ENCODE measurements around the gene HCRT.

HCRT gene, protein sequence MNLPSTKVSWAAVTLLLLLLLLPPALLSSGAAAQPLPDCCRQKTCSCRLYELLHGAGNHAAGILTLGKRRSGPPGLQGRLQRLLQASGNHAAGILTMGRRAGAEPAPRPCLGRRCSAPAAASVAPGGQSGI

DNA sequence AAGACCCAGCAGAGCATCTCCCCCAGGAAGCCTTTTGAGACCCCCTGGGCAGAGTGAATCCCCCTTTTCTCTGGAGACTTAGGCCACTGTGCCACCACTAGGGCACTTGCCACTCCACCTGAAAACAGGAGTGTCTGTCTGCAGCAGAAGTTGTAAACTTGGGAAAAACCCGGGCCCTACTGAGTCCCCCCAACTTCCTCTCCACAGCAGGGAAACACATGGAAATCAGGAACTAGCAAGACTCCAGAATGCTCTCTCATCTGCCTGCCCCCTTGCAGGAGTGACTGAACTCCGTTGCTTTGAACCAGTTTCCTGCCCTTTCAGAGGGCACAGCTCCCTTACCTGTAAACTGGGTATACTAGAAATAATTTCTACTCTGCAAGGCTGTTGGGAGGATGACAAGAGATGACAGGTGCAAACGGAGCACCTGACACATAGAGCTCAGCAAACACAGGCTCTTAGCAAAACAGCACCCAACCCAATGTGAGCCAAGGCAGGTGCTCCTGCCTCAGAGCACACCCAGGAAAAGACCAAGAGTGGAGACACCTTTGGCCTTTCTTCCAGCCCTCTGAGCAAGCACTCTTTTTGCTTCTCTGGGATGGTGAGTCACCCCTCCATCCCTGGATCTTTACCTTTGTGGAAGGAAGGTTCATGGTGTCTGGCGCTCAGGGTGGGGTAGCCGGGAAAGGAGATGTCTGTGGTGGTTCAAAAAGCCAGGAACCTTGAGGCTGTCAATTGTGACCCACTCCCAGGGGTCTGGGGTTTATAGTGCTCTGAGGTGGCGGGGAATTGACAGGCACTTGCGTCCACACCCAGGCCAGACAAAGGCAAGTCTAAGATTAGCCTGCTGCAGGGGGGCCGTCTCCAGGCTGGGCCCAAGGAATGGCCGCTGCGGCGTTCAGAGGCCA lies at the start of gene HCRT:
HCRT (minus strand) TSS at position 740 of the 908 bp plus-strand sequence; CDS start at position 653, 87 bp downstream.
- Mint-ChIP-seq H3K9me3 (no peaks in the 10 kb centered on the region), H3K27ac (no peak within 1 kb of the TSS), H3K36me3 (ENCODE audit: low read depth) (no peaks in the 10 kb centered on the region), H3K27me3 (ENCODE audit: low read depth, poor library complexity) (peaks cover 71% of the 10 kb centered on the region), H3K4me3 (peak within 1 kb of the TSS; percentile 56), H3K4me1 (peaks cover 24% of the 10 kb centered on the region)
- TF ChIP-seq, protein P1, sequence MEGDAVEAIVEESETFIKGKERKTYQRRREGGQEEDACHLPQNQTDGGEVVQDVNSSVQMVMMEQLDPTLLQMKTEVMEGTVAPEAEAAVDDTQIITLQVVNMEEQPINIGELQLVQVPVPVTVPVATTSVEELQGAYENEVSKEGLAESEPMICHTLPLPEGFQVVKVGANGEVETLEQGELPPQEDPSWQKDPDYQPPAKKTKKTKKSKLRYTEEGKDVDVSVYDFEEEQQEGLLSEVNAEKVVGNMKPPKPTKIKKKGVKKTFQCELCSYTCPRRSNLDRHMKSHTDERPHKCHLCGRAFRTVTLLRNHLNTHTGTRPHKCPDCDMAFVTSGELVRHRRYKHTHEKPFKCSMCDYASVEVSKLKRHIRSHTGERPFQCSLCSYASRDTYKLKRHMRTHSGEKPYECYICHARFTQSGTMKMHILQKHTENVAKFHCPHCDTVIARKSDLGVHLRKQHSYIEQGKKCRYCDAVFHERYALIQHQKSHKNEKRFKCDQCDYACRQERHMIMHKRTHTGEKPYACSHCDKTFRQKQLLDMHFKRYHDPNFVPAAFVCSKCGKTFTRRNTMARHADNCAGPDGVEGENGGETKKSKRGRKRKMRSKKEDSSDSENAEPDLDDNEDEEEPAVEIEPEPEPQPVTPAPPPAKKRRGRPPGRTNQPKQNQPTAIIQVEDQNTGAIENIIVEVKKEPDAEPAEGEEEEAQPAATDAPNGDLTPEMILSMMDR (IDR thresholded peaks at IDR 0.05): no peak
- no peak for DNase-seq

DNA sequence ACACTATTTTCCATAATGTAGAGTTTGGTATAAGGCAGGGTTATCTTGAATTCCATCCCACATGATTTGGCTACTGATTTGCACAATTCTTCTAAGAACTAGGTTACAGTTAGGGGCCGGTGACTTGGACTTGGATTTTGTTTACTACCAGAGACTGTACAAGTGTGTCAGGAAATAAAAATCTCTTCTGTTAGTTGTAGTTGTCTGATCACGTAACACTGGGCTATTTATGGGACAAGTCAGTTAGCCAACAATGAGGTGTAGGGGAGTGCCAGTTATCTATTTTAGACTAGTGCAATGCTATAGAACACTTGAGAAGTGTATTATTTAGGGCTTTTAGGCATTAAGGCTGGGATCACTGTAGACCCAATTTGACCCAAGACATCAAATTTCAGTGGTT lies 48.7 kb upstream of the HCRT start:
- H3K36me3 Mint-ChIP-seq (ENCODE audit: low read depth): peaks cover 7% of the 10 kb centered on the region
- H3K9me3 Mint-ChIP-seq: no peaks in the 10 kb centered on the region
- no peak for DNase-seq
- no peak overlapping the region for H3K27ac Mint-ChIP-seq
- TF ChIP-seq, protein P1 (IDR thresholded peaks at IDR 0.05): no peak
- H3K4me1 Mint-ChIP-seq: peaks cover 12% of the 10 kb centered on the region
- H3K27me3 Mint-ChIP-seq (ENCODE audit: low read depth, poor library complexity): peaks cover 4% of the 10 kb centered on the region
- H3K4me3 Mint-ChIP-seq: no peak overlapping the region

DNA sequence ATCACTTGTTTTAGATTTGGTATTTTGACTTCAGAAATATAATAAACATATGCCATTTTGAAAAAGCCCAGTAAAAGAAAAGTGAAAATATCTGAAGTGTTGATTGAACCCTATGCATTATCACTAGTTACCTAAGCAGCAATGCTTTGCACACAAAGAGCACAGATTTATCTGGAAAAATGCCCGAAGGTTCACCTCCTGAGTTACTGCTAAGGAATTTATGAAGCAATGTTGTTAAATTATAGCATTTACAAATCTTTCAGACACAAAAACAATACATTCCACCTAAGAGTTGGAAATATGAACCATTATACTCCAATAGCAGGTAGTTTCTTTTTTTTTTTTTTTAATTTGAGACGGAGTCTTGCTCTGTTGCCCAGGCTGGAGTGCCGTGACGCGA lies 47.9 kb upstream of the HCRT start:
- Mint-ChIP-seq H3K36me3 (ENCODE audit: low read depth) (peaks cover 11% of the 10 kb centered on the region), H3K4me3 (no peak overlapping the region)

DNA sequence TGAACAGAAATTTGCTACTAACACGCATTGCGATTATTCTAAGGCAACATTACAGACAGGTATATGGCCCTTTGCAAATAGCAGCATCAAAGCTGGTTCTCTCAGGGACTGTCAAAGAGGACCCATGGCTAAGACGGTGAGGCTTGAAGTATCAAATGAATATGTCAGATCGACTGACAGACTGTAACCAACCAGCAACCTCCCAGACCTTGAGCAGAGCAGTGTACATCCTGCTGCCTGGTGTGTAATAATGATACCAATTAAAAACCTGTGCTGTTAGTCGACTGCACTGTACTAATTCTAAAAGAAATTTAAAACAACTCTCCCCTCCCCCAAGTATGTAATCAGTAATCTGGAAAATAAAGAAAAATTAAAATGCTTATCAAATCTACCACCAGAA lies 45.0 kb upstream of the HCRT start:
- no peaks in the 10 kb centered on the region for H3K4me1 Mint-ChIP-seq
- TF ChIP-seq, protein P1 (IDR thresholded peaks at IDR 0.05): no peak
- H3K27me3 Mint-ChIP-seq (ENCODE audit: low read depth, poor library complexity): no peaks in the 10 kb centered on the region
- no peak overlapping the region for H3K27ac Mint-ChIP-seq
- peaks cover 19% of the 10 kb centered on the region for H3K36me3 Mint-ChIP-seq (ENCODE audit: low read depth)
- no peak overlapping the region for H3K4me3 Mint-ChIP-seq
- H3K9me3 Mint-ChIP-seq: no peaks in the 10 kb centered on the region
- DNase-seq: no peak

More for the DNA sequence above, 47.9 kb upstream of the HCRT start:
- H3K27ac Mint-ChIP-seq: no peak overlapping the region
- H3K4me1 Mint-ChIP-seq: peaks cover 12% of the 10 kb centered on the region
- TF ChIP-seq, protein P1 (IDR thresholded peaks at IDR 0.05): no peak
- H3K27me3 Mint-ChIP-seq (ENCODE audit: low read depth, poor library complexity): no peaks in the 10 kb centered on the region
- H3K9me3 Mint-ChIP-seq: no peaks in the 10 kb centered on the region
- DNase-seq: no peak

DNA sequence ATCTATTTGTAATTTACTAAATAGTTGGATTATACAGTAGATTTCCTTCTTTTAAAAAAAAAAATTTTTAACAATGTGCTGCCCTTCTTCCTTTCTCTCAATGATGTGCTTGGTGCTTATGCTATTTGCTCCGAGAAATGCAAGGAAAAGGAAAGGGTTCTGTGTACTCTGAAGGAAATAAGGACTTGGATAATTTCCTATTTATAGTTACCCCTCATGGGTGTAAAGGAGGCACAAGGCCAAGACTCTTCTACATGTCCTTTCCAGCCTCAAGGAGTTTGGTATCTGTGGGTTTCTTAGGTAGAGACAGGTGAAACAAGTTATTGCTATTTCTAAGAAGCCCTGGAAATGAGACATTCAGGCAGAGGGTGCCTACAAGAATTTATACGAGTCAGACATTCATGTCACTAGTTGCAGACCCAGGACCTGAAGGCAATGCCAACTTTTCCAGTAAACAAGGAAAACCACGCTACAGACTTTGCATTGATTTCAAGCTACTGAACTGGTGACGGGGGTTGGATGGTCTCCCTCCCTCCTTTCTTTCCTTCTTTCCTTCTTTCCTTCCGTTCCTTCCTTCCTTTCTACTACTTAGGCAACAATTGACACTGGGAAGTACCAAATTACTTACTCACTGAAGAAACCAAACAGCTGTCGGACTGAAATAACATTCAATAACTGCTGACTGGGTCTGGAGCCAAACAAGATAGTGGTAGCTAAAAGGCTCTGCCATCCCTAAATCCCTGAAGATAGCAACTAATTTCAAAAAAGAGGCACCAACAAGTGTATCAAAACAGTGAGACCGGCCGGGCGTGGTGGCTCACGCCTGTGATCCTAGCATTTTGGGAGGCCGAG lies 42.8 kb upstream of the HCRT start:
- peak overlapping the region; percentile 4 for H3K27ac Mint-ChIP-seq
- no peak overlapping the region for H3K4me3 Mint-ChIP-seq
- no peaks in the 10 kb centered on the region for H3K9me3 Mint-ChIP-seq
- DNase-seq: no peak
- H3K27me3 Mint-ChIP-seq (ENCODE audit: low read depth, poor library complexity): no peaks in the 10 kb centered on the region
- TF ChIP-seq, protein P1 (IDR thresholded peaks at IDR 0.05): no peak
- no peaks in the 10 kb centered on the region for H3K4me1 Mint-ChIP-seq
- H3K36me3 Mint-ChIP-seq (ENCODE audit: low read depth): peaks cover 32% of the 10 kb centered on the region

Data from nephron progenitor cell (in vitro differentiated cells).